ENCODE data around the gene KLHL7.

DNA sequence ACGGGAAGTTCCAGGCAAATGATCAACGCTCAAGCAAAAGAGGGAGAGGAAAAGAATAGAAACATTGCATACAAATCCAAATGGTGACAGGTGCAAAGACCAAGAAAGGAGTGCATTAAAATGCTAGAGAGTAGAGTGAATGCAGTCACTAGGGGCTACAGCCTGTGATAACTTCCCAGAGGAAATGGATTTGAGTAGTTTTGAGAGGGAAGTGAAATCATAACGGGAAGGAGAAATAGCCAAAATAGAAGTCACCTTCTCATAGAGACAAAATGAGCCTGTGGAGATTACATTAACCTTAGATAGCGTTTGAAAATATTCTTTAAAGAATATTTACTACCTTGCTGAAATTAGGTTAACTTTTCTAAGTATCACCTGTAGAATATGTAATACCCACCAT is 102.7 kb downstream of the KLHL7 start:
- TF ChIP-seq TAF1 (IDR thresholded peaks at IDR 0.05; ENCODE audit: low read depth): no peak
- no peak for TF ChIP-seq POLR2AphosphoS5 (IDR thresholded peaks at IDR 0.05)
- TF ChIP-seq, protein P1, sequence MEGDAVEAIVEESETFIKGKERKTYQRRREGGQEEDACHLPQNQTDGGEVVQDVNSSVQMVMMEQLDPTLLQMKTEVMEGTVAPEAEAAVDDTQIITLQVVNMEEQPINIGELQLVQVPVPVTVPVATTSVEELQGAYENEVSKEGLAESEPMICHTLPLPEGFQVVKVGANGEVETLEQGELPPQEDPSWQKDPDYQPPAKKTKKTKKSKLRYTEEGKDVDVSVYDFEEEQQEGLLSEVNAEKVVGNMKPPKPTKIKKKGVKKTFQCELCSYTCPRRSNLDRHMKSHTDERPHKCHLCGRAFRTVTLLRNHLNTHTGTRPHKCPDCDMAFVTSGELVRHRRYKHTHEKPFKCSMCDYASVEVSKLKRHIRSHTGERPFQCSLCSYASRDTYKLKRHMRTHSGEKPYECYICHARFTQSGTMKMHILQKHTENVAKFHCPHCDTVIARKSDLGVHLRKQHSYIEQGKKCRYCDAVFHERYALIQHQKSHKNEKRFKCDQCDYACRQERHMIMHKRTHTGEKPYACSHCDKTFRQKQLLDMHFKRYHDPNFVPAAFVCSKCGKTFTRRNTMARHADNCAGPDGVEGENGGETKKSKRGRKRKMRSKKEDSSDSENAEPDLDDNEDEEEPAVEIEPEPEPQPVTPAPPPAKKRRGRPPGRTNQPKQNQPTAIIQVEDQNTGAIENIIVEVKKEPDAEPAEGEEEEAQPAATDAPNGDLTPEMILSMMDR (IDR thresholded peaks at IDR 0.05; ENCODE audit: poor library complexity, severe bottlenecking): no peak

All from neural cell (in vitro differentiated cells).